SK-N-SH treated with all-trans-retinoic acid at 6 μM for 48 hours (cell line): ENCODE measurements around the gene WDR20.
"Not testable (repeated sequence)": the region's sequence is repeated elsewhere in the genome, so short reads cannot be mapped to it uniquely, and the experiment has no call there.

Experiments used
- ATAC-seq: fragments of 200-7000 bp; cut with Tn5 transposase; 3 replicates; pipeline ENCODE4 v1.9.1; 2020; ENCODE audit warnings: mild to moderate bottlenecking, moderate library complexity
- ARNTL ChIP-seq: fragments of 450-650 bp; formaldehyde crosslinking; IDR thresholded peaks from 2 replicates; pipeline ENCODE4 v1.5.0; 2020; ENCODE audit warnings: low read depth, mild to moderate bottlenecking, moderate library complexity, borderline replicate concordance
- BACH2 ChIP-seq: fragments of 250-450 bp; sonication (Bioruptor Pico); IDR thresholded peaks from 2 replicates; pipeline ENCODE4 v1.9.0; 2021; ENCODE audit warnings: mild to moderate bottlenecking, borderline replicate concordance
- CSDC2 ChIP-seq: fragments of 250-450 bp; sonication (Bioruptor Pico); IDR thresholded peaks from 2 replicates; pipeline ENCODE4 v1.5.0; 2020; ENCODE audit warnings: mild to moderate bottlenecking, moderate library complexity
- CSRNP3 ChIP-seq: fragments of 250-450 bp; sonication (Bioruptor Pico); IDR thresholded peaks from 2 replicates; pipeline ENCODE4 v1.5.1; 2021; ENCODE audit warnings: mild to moderate bottlenecking, moderate library complexity
- ESRRG ChIP-seq: fragments of 250-450 bp; sonication (Bioruptor Pico); IDR thresholded peaks from 2 replicates; pipeline ENCODE4 v1.6.1; 2021; ENCODE audit warnings: mild to moderate bottlenecking
- OSR1 ChIP-seq: fragments of 250-450 bp; sonication (Bioruptor Pico); IDR thresholded peaks from 2 replicates; pipeline ENCODE4 v1.8.0; 2022; ENCODE audit warnings: moderate library complexity, mild to moderate bottlenecking, inconsistent platforms
- PATZ1 ChIP-seq: fragments of 250-450 bp; sonication (Bioruptor Pico); IDR thresholded peaks from 2 replicates; pipeline ENCODE4 v1.8.0; 2020; ENCODE audit warnings: mild to moderate bottlenecking, moderate library complexity, borderline replicate concordance
- SNAI2 ChIP-seq: fragments of 250-450 bp; sonication (Bioruptor Pico); IDR thresholded peaks from 2 replicates; pipeline ENCODE4 v1.5.0; 2020; ENCODE audit warnings: mild to moderate bottlenecking, moderate library complexity
- TCF4 ChIP-seq: fragments of 250-450 bp; sonication (Bioruptor Pico); IDR thresholded peaks from 2 replicates; pipeline ENCODE4 v1.8.0; 2021; ENCODE audit warnings: mild to moderate bottlenecking, moderate library complexity, borderline replicate concordance
- ZC3H10 ChIP-seq: fragments of 250-450 bp; sonication (Bioruptor Pico); IDR thresholded peaks from 2 replicates; pipeline ENCODE4 v1.5.1; 2021; ENCODE audit warnings: mild to moderate bottlenecking, moderate library complexity
- ZFP30 ChIP-seq: fragments of 450-650 bp; formaldehyde crosslinking; IDR thresholded peaks from 2 replicates; pipeline ENCODE4 v1.5.0; 2022; ENCODE audit warnings: mild to moderate bottlenecking, moderate library complexity
- ZNF565 ChIP-seq: fragments of 450-650 bp; formaldehyde crosslinking; conservative IDR thresholded peaks from 2 replicates; pipeline ENCODE4 v1.5.0; 2020; ENCODE audit warnings: low read depth, mild to moderate bottlenecking, moderate library complexity
- TF ChIP-seq, protein P1 (sequence below): fragments of 250-450 bp; sonication (Bioruptor Pico); IDR thresholded peaks from 2 replicates; pipeline ENCODE4 v1.8.0; 2021; ENCODE audit warnings: low read depth, mild to moderate bottlenecking, moderate library complexity, borderline replicate concordance
- TF ChIP-seq, protein P2 (sequence below): fragments of 250-450 bp; sonication (Bioruptor Pico); IDR thresholded peaks from 2 replicates; pipeline ENCODE4 v1.5.1; 2020; ENCODE audit warnings: low read depth, mild to moderate bottlenecking, moderate library complexity

WDR20 gene

GRCh38 chr14:102124419-102124818, 15.3 kb upstream of the WDR20 start:
- TF ChIP-seq ZC3H10 (CRISPR knock-in tag) = no peak
- TF ChIP-seq PATZ1 = no peak
- TF ChIP-seq ZNF565 (CRISPR knock-in tag) = no peak
- TF ChIP-seq CSDC2 = no peak
- TF ChIP-seq CSRNP3 (CRISPR knock-in tag) = no peak
- no peak for TF ChIP-seq SNAI2 (CRISPR knock-in tag)
- TF ChIP-seq, all 23 proteins: peak for 0
- ATAC-seq = no peak

DNA sequence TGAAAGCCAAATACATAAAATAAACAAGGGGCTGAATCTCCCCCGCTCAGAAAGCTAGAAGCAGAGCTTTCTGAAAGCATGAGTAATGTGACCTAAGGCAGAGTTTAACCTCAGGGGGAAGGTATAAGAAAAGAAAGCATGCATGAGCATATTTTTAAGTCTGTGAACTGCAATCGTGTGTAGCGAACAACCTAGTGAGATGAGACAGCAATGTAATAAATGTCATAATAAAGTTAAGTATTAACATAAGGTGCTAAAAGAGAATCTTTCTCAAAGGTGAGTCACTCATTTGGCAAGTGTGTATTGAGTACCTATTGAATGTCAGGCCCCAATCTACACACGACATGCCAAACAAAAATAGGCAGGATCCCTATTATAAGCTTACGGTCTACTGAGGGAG, 14.2 kb upstream of the WDR20 start:
- no peak for ATAC-seq
- TF ChIP-seq TCF4 (no peak), OSR1 (CRISPR knock-in tag) (no peak), ZFP30 (CRISPR knock-in tag) (no peak), PATZ1 (no peak), CSRNP3 (CRISPR knock-in tag) (no peak), BACH2 (CRISPR knock-in tag) (no peak), CSDC2 (no peak)
- TF ChIP-seq, protein P1, sequence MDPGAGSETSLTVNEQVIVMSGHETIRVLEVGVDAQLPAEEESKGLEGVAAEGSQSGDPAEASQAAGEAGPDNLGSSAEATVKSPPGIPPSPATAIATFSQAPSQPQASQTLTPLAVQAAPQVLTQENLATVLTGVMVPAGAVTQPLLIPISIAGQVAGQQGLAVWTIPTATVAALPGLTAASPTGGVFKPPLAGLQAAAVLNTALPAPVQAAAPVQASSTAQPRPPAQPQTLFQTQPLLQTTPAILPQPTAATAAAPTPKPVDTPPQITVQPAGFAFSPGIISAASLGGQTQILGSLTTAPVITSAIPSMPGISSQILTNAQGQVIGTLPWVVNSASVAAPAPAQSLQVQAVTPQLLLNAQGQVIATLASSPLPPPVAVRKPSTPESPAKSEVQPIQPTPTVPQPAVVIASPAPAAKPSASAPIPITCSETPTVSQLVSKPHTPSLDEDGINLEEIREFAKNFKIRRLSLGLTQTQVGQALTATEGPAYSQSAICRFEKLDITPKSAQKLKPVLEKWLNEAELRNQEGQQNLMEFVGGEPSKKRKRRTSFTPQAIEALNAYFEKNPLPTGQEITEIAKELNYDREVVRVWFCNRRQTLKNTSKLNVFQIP (CRISPR knock-in tag) = no peak
- TF ChIP-seq, protein P2, sequence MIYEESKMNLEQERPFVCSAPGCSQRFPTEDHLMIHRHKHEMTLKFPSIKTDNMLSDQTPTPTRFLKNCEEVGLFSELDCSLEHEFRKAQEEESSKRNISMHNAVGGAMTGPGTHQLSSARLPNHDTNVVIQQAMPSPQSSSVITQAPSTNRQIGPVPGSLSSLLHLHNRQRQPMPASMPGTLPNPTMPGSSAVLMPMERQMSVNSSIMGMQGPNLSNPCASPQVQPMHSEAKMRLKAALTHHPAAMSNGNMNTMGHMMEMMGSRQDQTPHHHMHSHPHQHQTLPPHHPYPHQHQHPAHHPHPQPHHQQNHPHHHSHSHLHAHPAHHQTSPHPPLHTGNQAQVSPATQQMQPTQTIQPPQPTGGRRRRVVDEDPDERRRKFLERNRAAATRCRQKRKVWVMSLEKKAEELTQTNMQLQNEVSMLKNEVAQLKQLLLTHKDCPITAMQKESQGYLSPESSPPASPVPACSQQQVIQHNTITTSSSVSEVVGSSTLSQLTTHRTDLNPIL = no peak

DNA sequence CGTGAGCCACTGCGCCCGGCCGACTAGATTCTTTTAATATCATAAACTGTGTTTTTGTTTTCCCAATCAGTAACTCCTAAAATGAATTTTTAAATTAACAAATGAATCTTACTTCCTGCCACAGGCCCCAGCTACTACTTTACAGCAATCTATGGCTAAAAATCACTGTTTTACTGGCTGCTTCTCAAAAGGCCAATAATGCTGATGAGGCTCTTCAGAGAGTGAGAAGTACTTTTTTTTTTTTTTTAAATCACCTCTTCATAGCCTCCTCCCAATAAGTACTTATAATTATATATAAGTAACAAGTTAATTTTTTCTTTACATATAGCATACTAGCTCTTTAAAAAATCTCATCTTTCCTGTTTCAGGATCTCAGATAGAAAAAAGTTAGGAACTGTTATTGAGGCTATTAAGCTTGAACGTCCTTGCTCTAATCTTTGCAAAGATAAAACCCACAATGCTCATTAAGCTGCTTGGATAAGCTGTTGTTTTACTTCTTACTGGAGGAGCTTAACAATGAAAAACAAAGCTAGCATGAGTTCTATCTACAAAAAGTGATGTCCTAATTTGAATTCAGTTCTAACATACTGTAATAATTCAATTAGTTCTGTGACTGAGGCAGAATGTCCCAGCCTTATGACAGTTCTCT, 12.8 kb upstream of the WDR20 start:
- TF ChIP-seq, protein P1 (CRISPR knock-in tag) = no peak
- TF ChIP-seq SNAI2 (CRISPR knock-in tag) (no peak), ZNF565 (CRISPR knock-in tag) (no peak), CSDC2 (no peak)
- TF ChIP-seq, all 23 proteins: peak for 0
- ATAC-seq = no peak

- no peak for ATAC-seq
- TF ChIP-seq ESRRG (CRISPR knock-in tag) (no peak), ZC3H10 (CRISPR knock-in tag) (no peak), TCF4 (no peak), BACH2 (CRISPR knock-in tag) (no peak), SNAI2 (CRISPR knock-in tag) (no peak), ARNTL (CRISPR knock-in tag) (no peak)
- TF ChIP-seq, protein P2 = no peak
These were observed 8.0 kb upstream of the WDR20 start for GRCh38 chr14:102131741-102132140.

- ATAC-seq = not testable (repeated sequence)
These were observed 5.7 kb upstream of the WDR20 start for GRCh38 chr14:102134021-102134420.

DNA sequence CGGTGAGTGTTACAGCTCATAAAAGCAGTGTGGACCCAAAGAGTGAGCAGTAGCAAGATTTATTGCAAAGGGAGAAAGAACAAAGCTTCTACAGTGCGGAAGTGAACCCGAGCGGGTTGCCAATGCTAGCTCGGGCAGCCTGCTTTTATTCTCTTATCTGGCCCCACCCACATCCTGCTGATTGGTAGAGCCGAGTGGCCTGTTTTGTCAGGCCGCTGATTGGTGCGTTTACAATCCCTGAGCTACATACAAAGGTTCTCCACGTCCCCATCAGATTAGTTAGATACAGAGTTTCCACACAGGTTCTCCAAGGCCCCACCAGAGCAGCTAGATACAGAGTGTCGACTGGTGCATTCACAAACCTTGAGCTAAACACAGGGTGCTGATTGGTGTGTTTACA, 5.0 kb upstream of the WDR20 start:
- ATAC-seq = not testable (repeated sequence)

DNA sequence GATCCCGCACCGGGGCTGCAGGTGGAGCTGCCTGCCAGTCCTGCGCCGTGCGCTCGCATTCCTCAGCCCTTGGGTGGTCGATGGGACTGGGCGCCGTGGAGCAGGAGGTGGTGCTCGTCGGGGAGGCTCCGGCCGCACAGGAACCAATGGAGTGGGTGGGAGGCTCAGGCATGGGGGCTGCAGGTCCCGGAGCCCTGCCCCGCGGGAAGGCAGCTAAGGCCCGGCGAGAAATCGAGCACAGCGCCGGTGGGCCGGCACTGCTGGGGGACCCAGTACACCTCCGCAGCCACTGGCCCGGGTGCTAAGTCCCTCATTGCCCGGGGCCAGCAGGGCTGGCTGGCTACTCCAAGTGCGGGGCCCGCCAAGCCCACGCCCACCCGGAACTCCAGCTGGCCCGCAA, 4.2 kb upstream of the WDR20 start:
- not testable (repeated sequence) for ATAC-seq
